ENCODE results near the gene CDK5.

Gene CDK5

GRCh38 chr7:151085691-151086620 is 28.3 kb upstream of the CDK5 start, which contains the start of gene AGAP3:
AGAP3 (plus strand) TSS chr7:151086475; CDS start chr7:151086742, 267 bp downstream.
- peak; percentile 73 for DNase-seq

- no peak for DNase-seq
Measured at GRCh38 chr7:151085329-151085690, 27.6 kb upstream of the CDK5 start.

- DNase-seq, result no peak
Measured at GRCh38 chr7:151083824-151084160, 26.1 kb upstream of the CDK5 start.

GRCh38 chr7:151083071-151083823 is 25.6 kb upstream of the CDK5 start, which contains the start of gene TMUB1:
TMUB1 (minus strand) TSS chr7:151083493; CDS start chr7:151082563, 930 bp downstream.
- DNase-seq, result peak; percentile 91

GRCh38 chr7:151082141-151083070 is 24.7 kb upstream of the CDK5 start:
- no peak for DNase-seq

- no peak for DNase-seq
Measured at GRCh38 chr7:151081170-151082101, 23.7 kb upstream of the CDK5 start.

- peak; percentile 89 for DNase-seq
Measured at GRCh38 chr7:151080522-151081169, 22.9 kb upstream of the CDK5 start, which contains the start of gene FASTK. FASTK (minus strand) TSS chr7:151080809; CDS start chr7:151080766, 43 bp downstream.

- DNase-seq, result no peak
Measured at GRCh38 chr7:151080067-151080521, 22.4 kb upstream of the CDK5 start.

- no peak for DNase-seq
Measured at GRCh38 chr7:151079199-151079910, 21.7 kb upstream of the CDK5 start.

GRCh38 chr7:151078233-151079040 is 20.7 kb upstream of the CDK5 start:
- DNase-seq, result no peak

- DNase-seq, result no peak
Measured at GRCh38 chr7:151077705-151078232, 20.1 kb upstream of the CDK5 start.

GRCh38 chr7:151076863-151077704 is 19.4 kb upstream of the CDK5 start:
- DNase-seq, result no peak

GRCh38 chr7:151075978-151076426 is 18.3 kb upstream of the CDK5 start:
- DNase-seq, result no peak

GRCh38 chr7:151075662-151075971 is 17.9 kb upstream of the CDK5 start:
- DNase-seq, result no peak

- no peak for DNase-seq
Measured at GRCh38 chr7:151074817-151075661, 17.3 kb upstream of the CDK5 start.

- no peak for DNase-seq
Measured at GRCh38 chr7:151073990-151074389, 16.3 kb upstream of the CDK5 start.
